ENCODE measurements around the gene C22orf15.

DNA sequence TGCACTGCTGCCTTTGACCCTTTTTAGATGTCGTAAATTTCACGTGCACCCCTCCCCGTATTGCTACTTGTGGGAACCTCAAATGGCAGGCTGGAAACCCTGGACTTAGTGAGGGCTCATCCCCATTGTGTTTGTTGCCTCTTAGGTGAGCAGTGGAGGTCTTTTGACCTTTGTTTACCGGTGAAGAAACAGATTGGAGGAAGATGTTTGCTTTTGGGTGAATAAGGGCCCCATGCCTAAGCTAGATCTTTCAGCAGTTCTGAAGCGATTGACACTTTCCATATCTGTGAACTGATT is 24.8 kb downstream of the C22orf15 start:
- TF ChIP-seq CTCF (IDR thresholded peaks at IDR 0.05) = no peak
- TF ChIP-seq POLR2A (IDR thresholded peaks at IDR 0.05) = no peak
